DND-41 (cell line): ENCODE measurements around the gene PAIP2.

Experiments
- CTCF ChIP-seq: IDR thresholded peaks from 2 replicates; pipeline ENCODE4 v1.5.1; 2012; ENCODE audit warnings: borderline replicate concordance, low read length, moderate library complexity, mild to moderate bottlenecking; ENCODE audit not compliant: poor library complexity, severe bottlenecking; ENCODE audit errors: extremely low read depth
- EZH2 ChIP-seq: IDR thresholded peaks from 3 replicates; pipeline ENCODE4 v1.6.1; 2012; ENCODE audit warnings: borderline replicate concordance, low read depth, mild to moderate bottlenecking, moderate library complexity, low read length, inconsistent platforms; ENCODE audit not compliant: severe bottlenecking

- TF ChIP-seq CTCF = peak; percentile 36
- TF ChIP-seq EZH2 = no peak
These were observed 62.8 kb downstream of the PAIP2 start for GRCh38 chr5:139404484-139404840.
